HG02642 (cell line): ENCODE results near the gene TTLL9.
A peak's percentile ranks its signal among the peaks of the same experiment; 100 is the strongest.

Experiments
- ATAC-seq: cut with Tn5 transposase; IDR thresholded peaks from one replicate; pipeline ENCODE4 v1.9.1; 2021; ENCODE audit warnings: mild to moderate bottlenecking; ENCODE audit not compliant: unreplicated experiment, poor library complexity

The TTLL9 gene

DNA sequence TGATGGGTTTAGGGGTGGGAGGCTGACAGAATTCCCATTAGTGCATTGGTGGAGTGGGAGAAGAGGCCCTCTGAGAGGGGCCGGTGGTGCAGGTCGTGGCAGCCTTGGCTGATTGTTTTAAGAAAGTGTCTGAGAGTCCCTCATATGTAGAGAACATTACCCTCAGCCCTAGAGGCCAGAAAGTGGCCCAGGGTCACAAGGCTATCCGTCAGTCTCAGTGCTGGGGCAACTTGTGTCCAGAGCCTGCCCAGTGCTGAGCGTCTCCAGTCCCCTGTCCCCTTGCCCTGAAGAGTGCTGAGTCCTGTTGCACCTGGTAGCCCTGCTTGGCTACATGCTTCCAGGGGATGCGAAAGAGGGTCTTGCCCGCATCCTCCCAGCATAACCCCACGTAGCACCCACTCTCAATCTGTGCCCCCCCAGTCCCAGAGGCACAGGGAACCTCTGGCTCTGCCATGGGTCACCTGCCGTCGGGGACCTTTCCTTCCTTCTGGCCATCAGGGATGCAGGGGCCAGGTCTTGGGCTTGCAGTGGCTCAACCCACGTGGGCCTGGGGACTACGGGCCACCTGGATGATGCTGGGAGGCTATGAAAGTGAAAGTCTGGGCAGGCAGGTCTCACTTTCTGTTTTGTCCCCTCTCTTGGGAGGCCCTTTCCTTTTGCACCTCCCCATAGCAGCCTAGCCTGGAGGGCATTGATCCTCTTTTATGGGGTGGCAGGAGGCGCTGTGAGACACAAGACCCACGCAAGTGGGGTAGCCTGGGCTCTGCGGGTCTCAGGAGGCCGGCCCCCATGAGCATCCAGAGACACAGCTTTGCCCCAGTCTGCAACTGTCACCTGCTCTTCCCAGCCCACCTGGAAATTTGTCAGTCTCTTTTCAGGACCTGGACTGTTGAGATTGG lies 12.3 kb upstream of the TTLL9 start:
- peak; percentile 64 for ATAC-seq

DNA sequence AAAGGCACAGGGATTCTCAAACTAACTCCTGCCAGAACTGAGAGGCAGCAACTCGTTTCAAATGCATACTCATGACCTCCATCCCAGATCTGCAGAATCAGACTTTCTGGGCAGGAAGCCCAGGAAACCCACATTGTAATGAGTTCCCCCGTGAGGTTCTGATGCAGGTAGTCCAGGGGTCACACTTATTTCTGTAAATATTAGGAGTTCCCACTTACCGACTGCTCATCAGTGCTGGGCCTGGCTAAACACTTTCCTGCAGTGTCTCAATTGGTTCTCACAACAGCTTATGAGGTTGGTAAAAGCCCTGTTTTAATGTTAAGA lies 11.7 kb upstream of the TTLL9 start:
- ATAC-seq: no peak

GRCh38 chr20:31859266-31859997 lies 11.0 kb upstream of the TTLL9 start:
- ATAC-seq: no peak

DNA sequence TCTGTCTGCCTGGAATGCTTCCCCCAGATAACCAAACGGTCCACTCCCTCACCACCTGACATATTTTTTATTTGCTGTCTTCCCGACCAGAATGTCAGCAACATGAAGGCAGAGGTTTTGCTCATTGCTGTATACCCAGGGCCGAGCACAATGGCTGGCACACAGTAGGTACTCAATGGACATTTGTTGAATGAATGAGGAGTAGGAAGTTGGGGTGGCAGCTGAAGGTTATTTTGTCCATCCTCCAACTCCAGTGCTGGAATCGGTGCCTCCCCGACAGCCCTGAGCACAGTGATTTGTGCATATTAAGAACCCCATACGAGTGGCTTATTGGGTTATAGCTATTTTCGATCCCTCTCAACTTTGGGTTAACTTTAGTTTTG lies 10.4 kb upstream of the TTLL9 start:
- ATAC-seq: no peak

GRCh38 chr20:31860390-31861134 lies 9.9 kb upstream of the TTLL9 start:
- no peak for ATAC-seq

- ATAC-seq: peak; percentile 6
Observed at GRCh38 chr20:31861135-31861384, 9.4 kb upstream of the TTLL9 start.

DNA sequence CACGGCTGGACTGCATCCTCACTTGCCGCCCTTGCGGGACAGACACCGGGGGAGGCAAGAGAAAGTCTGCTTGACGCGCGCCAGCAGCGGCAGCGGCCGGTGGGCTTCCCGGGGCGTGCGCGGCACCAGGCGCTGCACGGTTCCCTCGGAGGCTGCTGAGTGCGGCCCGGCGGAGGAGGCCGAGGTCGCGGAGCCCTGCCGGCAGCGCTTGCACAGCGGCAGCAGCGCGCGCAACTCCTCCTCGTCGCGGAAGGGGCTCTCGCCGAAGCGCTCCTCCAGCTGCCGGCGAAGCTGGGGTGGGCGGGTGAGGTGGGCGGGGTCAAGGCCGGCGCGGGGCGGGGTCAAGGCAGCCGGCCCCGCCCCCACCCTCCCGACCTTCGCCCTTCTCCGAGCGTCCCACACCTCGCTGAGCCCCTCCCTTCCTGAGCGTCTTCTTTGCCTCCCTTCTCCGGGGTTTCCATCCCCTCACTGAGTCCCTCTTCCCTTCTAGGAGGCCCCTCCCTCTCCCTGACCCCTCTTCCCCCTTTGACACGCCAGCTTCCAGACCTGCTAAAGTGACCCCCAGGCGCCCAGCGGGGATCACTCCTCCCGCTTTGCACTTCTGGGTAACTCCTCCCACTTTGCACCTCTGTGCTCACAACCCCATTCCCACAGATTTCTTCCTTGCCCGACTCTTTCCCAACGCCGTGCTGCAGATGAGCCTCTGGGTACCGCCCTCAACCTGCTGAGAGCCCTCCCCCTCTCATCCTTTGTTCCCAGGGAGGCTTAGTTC lies 8.9 kb upstream of the TTLL9 start:
- peak; percentile 57 for ATAC-seq

DNA sequence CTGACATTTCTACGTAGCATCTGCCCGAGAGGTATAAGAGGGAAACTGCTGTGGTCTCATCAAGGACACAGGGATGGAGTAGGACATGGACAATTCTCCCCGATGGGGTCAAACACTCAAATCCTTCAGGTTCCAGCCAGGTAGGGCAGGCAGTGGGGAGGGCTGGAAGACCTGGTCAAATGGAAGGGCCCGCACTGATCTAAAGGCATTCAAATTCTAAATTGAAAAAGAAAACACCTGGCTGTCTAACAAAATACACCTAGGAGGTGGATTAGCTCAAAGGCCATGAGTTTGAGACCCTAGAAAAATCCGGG lies 8.3 kb upstream of the TTLL9 start:
- no peak for ATAC-seq

DNA sequence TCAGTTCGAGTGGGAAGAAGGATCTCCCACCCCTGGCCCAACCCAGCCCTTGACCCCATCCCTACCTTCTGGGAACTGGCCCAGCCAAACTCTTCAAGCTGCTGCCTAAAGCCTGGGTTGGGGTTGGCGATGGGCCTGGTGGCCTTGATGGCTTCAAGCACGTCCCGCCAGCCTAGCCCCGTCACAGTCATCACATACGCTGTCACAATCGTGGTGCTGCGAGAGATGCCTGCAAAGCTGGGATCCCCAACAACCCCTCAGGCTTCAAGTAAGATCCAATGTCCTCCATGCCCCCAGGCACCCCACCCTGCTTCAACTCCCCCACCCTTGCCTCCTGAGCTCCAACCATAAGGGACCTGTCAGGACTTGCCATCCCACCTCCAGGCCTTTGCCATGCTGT lies 7.9 kb upstream of the TTLL9 start:
- ATAC-seq: no peak

DNA sequence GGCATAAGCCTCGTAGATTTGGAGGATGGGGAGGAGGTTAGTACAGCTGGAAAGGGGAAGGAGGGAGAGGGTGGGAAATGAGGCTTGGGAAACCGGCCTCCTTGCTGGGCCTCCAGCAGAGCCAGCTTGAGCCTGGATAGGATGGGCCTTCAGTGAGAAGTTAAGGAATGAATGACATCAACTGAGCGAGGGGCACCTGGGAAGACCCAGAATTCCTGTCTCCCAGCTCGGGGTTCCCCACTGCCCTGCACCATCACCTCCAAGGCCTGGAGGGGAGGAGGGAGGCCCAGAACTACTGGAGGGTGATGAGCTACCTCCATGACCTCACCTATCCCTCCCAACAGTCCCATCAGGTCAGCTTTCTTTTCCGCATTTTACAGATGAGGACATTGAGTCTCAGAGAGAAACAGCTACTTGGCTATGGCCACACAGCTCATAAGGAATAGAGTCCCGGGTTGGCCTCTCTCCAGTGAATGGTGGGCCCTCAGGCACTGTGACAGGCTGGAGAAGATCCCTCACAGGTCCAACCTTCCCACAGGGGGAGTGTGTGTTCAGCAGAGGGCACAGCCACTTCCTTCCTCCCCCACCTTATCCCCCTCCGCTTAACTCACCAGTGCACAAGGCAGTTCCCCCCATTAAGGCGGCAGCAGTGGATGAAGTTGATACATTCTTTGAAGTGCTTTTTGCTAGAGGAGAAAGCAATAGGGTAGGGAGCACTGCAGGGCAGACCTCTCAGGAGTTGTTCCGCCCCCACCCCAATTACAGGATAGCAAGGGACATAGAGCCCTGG lies 6.9 kb upstream of the TTLL9 start:
- no peak for ATAC-seq

- no peak for ATAC-seq
Observed at GRCh38 chr20:31864521-31865400, 5.7 kb upstream of the TTLL9 start.

DNA sequence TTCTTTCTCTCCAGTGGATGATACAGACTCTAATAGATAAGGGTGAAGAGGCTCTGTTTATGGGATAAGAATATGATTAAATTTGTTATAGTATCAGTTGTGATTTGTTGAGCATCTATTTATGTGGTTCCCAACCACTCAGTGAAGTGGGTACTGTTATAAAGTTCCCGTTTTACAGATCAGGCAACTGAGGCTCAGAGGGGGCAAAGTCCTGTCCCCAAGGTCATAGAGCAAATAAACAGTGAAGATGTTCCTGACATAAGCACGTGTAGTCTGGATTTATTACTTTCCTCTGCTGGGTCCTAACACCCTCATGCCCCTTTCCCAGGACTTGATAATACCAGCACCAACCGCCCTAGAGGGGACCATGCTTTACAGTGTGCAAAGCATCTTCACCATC lies 4.2 kb upstream of the TTLL9 start:
- no peak for ATAC-seq

DNA sequence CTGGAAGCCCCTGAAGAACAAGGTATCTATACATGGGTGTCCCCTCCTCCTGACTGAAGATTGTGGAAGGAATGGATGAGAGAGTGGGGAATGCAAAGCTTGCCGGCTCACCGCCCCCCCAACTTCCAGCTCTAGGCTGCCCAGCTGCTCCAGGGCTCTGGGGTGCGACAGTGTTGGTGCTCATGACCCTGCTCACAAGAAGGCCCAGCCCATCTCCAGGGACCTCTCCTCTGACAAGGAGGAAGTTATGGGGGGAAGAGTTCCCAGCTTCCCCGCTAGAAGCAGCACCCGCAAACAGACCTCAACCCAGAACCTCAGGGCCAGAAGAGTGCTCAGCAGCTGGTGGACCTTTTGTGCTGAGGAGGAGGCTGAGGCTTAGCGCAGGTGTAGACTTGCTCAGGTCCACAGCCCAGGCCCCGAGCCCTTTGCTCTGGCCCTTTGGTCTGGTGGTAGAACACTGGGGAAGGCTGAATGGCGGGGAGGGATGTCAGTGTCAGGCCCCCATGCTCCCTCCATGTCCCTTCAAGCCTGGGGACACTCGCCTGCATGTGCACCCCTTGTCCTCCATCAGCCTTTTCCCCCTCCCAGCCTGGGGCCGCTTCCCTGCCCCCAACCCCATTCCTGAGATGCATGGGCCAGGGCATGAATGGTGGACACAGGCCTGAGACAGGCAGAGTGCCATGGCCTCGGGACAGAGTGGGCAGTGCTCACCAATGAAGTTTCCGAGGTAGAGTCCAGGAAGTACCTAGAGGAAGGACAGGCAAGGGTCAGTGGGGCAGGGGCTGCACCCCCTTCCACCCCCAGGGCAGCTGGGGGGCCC lies 1.4 kb upstream of the TTLL9 start:
- no peak for ATAC-seq

- ATAC-seq: no peak
Observed at GRCh38 chr20:31869673-31869941, 827 bp upstream of the TTLL9 start.

GRCh38 chr20:31870726-31871617 lies 538 bp downstream of the TTLL9 start:
- no peak for ATAC-seq

DNA sequence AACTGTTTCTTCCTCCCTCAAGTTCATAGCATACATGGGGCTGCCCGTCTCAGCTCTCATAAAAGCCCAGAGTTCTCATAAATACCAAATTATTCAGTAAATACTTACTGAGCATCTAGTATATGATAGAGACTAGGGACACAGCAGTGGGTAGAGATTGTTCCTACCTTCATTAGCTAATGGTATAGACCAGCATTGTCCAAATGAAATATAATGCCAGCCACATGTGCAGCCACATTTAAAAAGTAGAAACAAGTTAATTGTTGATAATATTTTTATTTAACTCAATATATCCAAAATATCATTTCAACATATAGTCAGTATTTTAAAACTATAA lies 1.2 kb downstream of the TTLL9 start:
- no peak for ATAC-seq

GRCh38 chr20:31872406-31872805 lies 2.0 kb downstream of the TTLL9 start:
- no peak for ATAC-seq

DNA sequence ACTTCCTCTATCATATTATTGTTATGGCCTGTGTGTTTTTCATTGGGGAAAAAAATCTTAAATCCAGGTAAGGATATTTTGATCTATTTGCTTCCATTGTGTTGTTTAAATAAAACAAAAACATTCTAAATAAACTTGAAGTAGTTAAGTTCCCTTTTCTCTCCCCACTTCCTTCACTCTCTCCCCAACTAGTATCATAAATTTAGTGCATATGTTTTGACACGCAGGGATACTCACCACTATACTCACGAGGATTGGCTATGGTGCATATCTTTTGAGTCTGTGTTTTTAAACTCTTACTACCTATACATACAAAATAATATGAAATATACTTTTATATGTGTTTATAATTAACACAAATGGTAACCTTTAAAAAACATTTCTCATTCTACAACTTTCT lies 5.2 kb downstream of the TTLL9 start:
- ATAC-seq: no peak
